Gastrocnemius medialis (tissue), 4 donors: Measurements from ENCODE around the gene TBX2. TPM values are rescaled to one million over a fixed set of nuclear protein-coding genes. Genes with fewer than 3 reads are reported as not detected.

ENCODE experiments used
- ATAC-seq, 2 donors: fragments of 150-250 bp; one replicate each; pipeline ENCODE4 v1.9.1; 2016
- DNase-seq, 2 donors: peaks; one replicate each; pipeline ENCODE4 v3.0.0-alpha.2; 2019
- H3K27ac ChIP-seq, 4 donors: fragments of 200-600 bp; sonication (generic); 1 replicate in 1 of 4; 2 replicates in 3 of 4; pipeline ENCODE4 v1.5.1; 2016 to 2018; ENCODE audit warnings: mild to moderate bottlenecking in 2 of 4, moderate library complexity in 1 of 4
- H3K27me3 ChIP-seq, 3 donors: fragments of 200-600 bp; sonication (generic) in 2 of 3; 1 replicate in 1 of 3; 2 replicates in 2 of 3; pipeline versions ENCODE4 v1.5.1 to v1.6.0; 2016 to 2019; ENCODE audit warnings: mild to moderate bottlenecking in 1 of 3, moderate library complexity in 1 of 3
- H3K36me3 ChIP-seq, 2 donors: fragments of 200-600 bp; sonication (generic) in 1 of 2; one replicate each; pipeline ENCODE4 v1.5.1; 2017 to 2018
- H3K4me1 ChIP-seq, 2 donors: fragments of 200-600 bp; sonication (generic) in 1 of 2; one replicate each; pipeline ENCODE4 v1.5.1; 2016 to 2017; ENCODE audit warnings: mild to moderate bottlenecking in 2 of 2
- H3K4me3 ChIP-seq, 4 donors: fragments of 200-600 bp; sonication (generic) in 3 of 4; 1 replicate in 1 of 4; 2 replicates in 3 of 4; pipeline ENCODE4 v1.5.1; 2016 to 2019; ENCODE audit warnings: mild to moderate bottlenecking in 2 of 4
- H3K9me3 ChIP-seq, 3 donors: fragments of 200-600 bp; sonication (generic) in 2 of 3; 1 replicate in 1 of 3; 2 replicates in 2 of 3; pipeline ENCODE4 v1.5.1; 2016 to 2019
- POLR2A ChIP-seq, 2 donors: fragments of 450-650 bp; IDR thresholded peaks; one replicate each; pipeline ENCODE4 v1.6.1; 2017; ENCODE audit warnings: antibody characterized with exemption in 2 of 2, mild to moderate bottlenecking in 2 of 2, moderate library complexity in 2 of 2
- in situ Hi-C, 4 donors: fragments of 200-750 bp; cut with MboI; loops; one replicate each; pipeline versions ENCODE4 v1.15.0 to v1.8.0; 2017; ENCODE audit warnings: low sequenced_read_pairs in 4 of 4
- intact Hi-C: fragments of 100-400 bp; cut with DNase I; formaldehyde crosslinking; loops from one replicate; pipeline ENCODE4 v1.15.1; 2023; ENCODE audit warnings: low total_unique reads
- total RNA-seq, 4 donors: library from RNA; depleted of rRNA; stranded (reverse); fragments of >200 nt; gene quantifications; one replicate each; pipeline versions ENCODE4 v1.1.0 to v1.2.3, GENCODE V29; 2016
- TF ChIP-seq, protein P1 (sequence below), 5 experiments: fragments of 450-650 bp in 3 of 5; fragments of 200-600 bp in 2 of 5; sonication (generic) in 2 of 5; IDR thresholded peaks in 4 of 5; conservative IDR thresholded peaks in 1 of 5; 1 replicate in 4 of 5; 2 replicates in 1 of 5; pipeline ENCODE4 v1.5.1; 2016 to 2019; ENCODE audit warnings: antibody characterized with exemption in 5 of 5, mild to moderate bottlenecking in 3 of 5, moderate library complexity in 3 of 5

The TBX2 gene
- total RNA-seq, 4 donors from 2014 or later = 4.2 to 10.4 (median 6.4) TPM

DNA sequence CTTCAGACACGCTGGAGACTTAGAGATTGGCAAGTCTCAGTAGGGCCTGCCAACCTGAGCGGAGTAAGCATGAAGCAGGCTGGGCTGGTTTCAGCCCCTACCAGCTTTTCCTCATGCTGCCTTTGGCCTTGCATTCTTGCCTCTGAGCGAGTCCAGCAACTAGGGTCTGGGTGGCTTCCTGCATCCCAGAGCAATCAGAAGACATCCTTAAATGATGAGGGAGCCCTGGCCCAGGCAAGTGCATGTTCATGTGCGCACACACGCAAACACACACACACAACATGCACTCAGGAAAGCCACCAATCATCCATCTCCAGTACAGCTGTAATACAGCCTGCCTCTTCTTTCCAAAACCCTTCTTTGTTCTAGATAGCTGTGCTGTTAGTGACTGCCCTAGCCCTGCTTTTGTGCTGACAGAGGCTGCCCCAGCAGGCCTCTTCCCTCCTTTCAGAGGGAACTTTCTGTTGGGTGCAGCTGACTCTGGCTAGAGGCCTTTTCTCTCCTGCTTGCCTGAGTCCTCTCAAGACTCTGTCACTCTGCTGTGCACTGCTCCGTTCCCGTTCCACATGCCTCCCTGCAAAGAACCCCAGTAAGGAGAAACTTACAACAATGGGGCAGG lies 30.7 kb upstream of the TBX2 start:
- Histone ChIP-seq H3K9me3 (no peaks in the 10 kb centered on the region), H3K27ac (no peak overlapping the region), H3K4me1 (no peaks in the 10 kb centered on the region), H3K36me3 (no peaks in the 10 kb centered on the region), H3K4me3 (no peak overlapping the region), H3K27me3 (no peaks in the 10 kb centered on the region)
- no peak for DNase-seq
- in situ Hi-C loops = no loop called here
- intact Hi-C loops = no loop called here
- no peak for ATAC-seq
- no peak for TF ChIP-seq POLR2A (IDR thresholded peaks at IDR 0.05)
- TF ChIP-seq, protein P1, sequence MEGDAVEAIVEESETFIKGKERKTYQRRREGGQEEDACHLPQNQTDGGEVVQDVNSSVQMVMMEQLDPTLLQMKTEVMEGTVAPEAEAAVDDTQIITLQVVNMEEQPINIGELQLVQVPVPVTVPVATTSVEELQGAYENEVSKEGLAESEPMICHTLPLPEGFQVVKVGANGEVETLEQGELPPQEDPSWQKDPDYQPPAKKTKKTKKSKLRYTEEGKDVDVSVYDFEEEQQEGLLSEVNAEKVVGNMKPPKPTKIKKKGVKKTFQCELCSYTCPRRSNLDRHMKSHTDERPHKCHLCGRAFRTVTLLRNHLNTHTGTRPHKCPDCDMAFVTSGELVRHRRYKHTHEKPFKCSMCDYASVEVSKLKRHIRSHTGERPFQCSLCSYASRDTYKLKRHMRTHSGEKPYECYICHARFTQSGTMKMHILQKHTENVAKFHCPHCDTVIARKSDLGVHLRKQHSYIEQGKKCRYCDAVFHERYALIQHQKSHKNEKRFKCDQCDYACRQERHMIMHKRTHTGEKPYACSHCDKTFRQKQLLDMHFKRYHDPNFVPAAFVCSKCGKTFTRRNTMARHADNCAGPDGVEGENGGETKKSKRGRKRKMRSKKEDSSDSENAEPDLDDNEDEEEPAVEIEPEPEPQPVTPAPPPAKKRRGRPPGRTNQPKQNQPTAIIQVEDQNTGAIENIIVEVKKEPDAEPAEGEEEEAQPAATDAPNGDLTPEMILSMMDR (IDR thresholded peaks at IDR 0.05 in 4 of 5, conservative IDR thresholded peaks at IDR 0.05 in 1 of 5) = no peak

DNA sequence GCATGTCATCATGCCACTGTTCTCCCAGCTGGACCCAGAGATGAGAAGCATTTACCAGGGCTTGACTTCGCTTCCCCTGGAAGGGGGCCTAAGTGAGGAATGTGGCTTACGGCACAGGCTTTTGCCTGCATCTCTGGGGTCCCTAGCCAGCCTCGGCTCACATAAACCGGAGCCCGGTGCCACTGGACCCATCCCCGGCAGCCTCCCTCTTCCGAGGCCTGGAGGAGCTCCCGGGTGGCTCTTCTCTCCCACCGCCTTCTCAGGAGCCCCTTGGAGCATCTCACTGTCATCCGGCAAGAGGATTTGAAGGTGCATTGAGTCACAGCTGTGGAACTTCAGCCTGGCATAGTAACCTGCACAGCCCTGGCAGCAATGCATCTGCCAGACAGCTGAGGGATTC lies 29.9 kb upstream of the TBX2 start:
- Histone ChIP-seq H3K27ac (no peak overlapping the region), H3K9me3 (no peaks in the 10 kb centered on the region), H3K36me3 (no peaks in the 10 kb centered on the region), H3K4me3 (no peak overlapping the region), H3K27me3 (no peaks in the 10 kb centered on the region), H3K4me1 (no peaks in the 10 kb centered on the region)
- TF ChIP-seq, protein P1 (IDR thresholded peaks at IDR 0.05 in 4 of 5, conservative IDR thresholded peaks at IDR 0.05 in 1 of 5) = no peak
- no peak for TF ChIP-seq POLR2A (IDR thresholded peaks at IDR 0.05)
- intact Hi-C loops (no loop called here), in situ Hi-C loops (no loop called here)
- ATAC-seq (no peak), DNase-seq (no peak)

DNA sequence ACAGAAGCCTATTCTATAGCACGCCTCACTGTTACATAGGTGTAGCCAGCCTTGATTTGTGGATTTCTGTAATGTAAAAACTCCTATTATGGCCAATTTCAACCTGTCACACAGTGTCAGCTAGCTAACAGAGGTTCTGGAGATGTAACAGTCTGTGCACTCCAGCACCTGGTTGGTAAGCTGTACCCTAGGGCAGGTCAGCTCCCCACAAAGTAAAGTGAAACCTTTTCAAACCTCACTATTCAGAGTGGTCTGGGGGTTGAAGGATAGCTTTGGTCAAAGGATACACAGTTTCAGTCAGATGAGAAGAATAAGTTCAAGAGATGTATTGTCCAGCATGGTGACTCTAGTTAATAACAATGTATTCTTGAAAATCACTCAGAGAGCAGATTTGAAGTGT lies 28.5 kb upstream of the TBX2 start:
- ATAC-seq = no peak
- Histone ChIP-seq H3K36me3 (no peaks in the 10 kb centered on the region), H3K27me3 (no peaks in the 10 kb centered on the region), H3K4me3 (no peak overlapping the region), H3K27ac (no peak overlapping the region), H3K9me3 (no peaks in the 10 kb centered on the region), H3K4me1 (no peaks in the 10 kb centered on the region)
- intact Hi-C loops (no loop called here), in situ Hi-C loops (no loop called here)
- DNase-seq = no peak
- TF ChIP-seq POLR2A (IDR thresholded peaks at IDR 0.05) = no peak
- TF ChIP-seq, protein P1 (IDR thresholded peaks at IDR 0.05 in 4 of 5, conservative IDR thresholded peaks at IDR 0.05 in 1 of 5) = no peak

DNA sequence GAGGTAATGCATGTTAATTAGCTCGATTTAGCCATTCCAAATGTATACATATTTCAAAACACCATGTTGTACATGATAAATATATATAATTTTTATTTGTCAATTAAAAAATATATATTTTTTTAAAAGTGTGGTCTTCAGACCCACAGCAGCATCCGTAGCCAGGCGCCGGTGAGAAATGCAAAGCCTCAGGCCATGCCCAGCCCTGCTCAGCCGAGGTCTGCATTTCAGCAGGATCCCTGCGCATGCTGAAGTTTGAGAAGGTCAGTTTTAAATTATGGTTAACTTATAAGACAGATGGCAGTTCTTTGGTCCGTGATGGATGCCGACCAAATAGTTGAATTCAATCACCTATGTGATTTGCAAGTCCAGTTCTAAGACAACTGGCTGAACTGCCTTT lies 28.0 kb upstream of the TBX2 start:
- Histone ChIP-seq H3K9me3 (no peaks in the 10 kb centered on the region), H3K4me1 (peaks cover 0 to 3% of the 10 kb centered on the region in 2 donors), H3K27me3 (no peaks in the 10 kb centered on the region), H3K36me3 (no peaks in the 10 kb centered on the region), H3K27ac (no peak overlapping the region), H3K4me3 (no peak overlapping the region)
- ATAC-seq (no peak), DNase-seq (no peak)
- no peak for TF ChIP-seq POLR2A (IDR thresholded peaks at IDR 0.05)
- TF ChIP-seq, protein P1 (IDR thresholded peaks at IDR 0.05 in 4 of 5, conservative IDR thresholded peaks at IDR 0.05 in 1 of 5) = no peak
- in situ Hi-C loops = no loop called here
- intact Hi-C loops = no loop called here

DNA sequence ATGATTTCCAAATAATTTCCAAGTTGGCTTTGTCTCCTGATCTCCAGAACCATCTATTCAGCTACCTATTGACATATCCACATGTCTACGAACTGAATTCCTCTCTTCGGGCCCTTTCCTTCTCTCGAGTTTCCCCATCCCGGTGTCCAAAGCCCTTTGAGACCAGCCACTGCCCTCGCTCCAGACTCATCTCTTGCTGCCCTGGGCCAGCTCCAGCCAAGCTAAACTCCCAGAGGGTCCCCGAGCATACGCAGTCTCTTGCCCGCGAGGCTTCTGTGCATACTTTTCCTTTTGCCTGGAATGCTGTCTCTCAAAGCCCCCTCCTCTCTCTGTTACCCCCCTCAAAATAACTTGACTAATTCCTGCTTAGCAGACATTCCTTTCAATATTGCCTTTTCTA lies 27.2 kb upstream of the TBX2 start:
- Histone ChIP-seq H3K27me3 (no peaks in the 10 kb centered on the region), H3K9me3 (no peaks in the 10 kb centered on the region), H3K4me3 (no peak overlapping the region), H3K36me3 (no peaks in the 10 kb centered on the region), H3K4me1 (peaks cover 6 to 11% of the 10 kb centered on the region in 2 donors), H3K27ac (no peak overlapping the region)
- ATAC-seq = no peak
- in situ Hi-C loops (no loop called here), intact Hi-C loops (no loop called here)
- DNase-seq = no peak
- TF ChIP-seq, protein P1 (IDR thresholded peaks at IDR 0.05 in 4 of 5, conservative IDR thresholded peaks at IDR 0.05 in 1 of 5) = no peak
- TF ChIP-seq POLR2A (IDR thresholded peaks at IDR 0.05) = no peak
